Esophagus (tissue), 2 donors: ENCODE results near the gene CMTM7. TPM values are rescaled to one million over a fixed set of nuclear protein-coding genes. Genes with fewer than 3 reads are reported as not detected.

ENCODE experiments used
- H3K27ac ChIP-seq, 2 donors: one replicate each; pipeline ENCODE4 v1.5.1; 2013; ENCODE audit warnings: low read depth in 2 of 2, mild to moderate bottlenecking in 2 of 2, inconsistent platforms in 1 of 2, low read length in 1 of 2, moderate library complexity in 1 of 2
- H3K27me3 ChIP-seq, 2 donors: one replicate each; pipeline ENCODE4 v1.6.1; 2013; ENCODE audit warnings: low read length in 2 of 2, control low read depth in 1 of 2, mild to moderate bottlenecking in 1 of 2; ENCODE audit not compliant: insufficient read depth in 2 of 2, control insufficient read depth in 1 of 2
- H3K36me3 ChIP-seq, 2 donors: one replicate each; pipeline ENCODE4 v1.6.1; 2013; ENCODE audit warnings: low read length in 1 of 2; ENCODE audit not compliant: control insufficient read depth in 2 of 2, insufficient read depth in 2 of 2
- H3K4me1 ChIP-seq, 2 donors: one replicate each; pipeline ENCODE4 v1.6.1; 2013; ENCODE audit warnings: low read length in 1 of 2; ENCODE audit not compliant: control insufficient read depth in 2 of 2, insufficient read depth in 2 of 2
- H3K4me3 ChIP-seq, 2 donors: one replicate each; pipeline ENCODE4 v1.5.1; 2013; ENCODE audit warnings: low read length in 2 of 2, mild to moderate bottlenecking in 2 of 2, low read depth in 1 of 2, moderate library complexity in 1 of 2
- H3K9me3 ChIP-seq, 2 donors: one replicate each; pipeline ENCODE4 v1.6.1; 2013; ENCODE audit warnings: mild to moderate bottlenecking in 2 of 2, low read depth in 1 of 2, low read length in 1 of 2, moderate library complexity in 1 of 2; ENCODE audit not compliant: control insufficient read depth in 2 of 2, insufficient read depth in 1 of 2
- WGBS, 2 donors: extraction: QIAGEN DNeasy Blood & Tissue Kit; methylation state at CpG; one replicate each; pipeline ENCODE4 v1.1.7; 2013; 5-methylcytosine and 5-hydroxymethylcytosine counted together
- polyA plus RNA-seq, 2 donors: library from polyadenylated mRNA; stranded (reverse); fragments of 200-250 nt; gene quantifications; one replicate each; pipeline ENCODE4 v1.2.3, GENCODE V29; 2013
- donor health status: healthy with polysubstance abuse.
- donor health status: Bipolar disorder and iron deficiency.

The CMTM7 gene
- polyA plus RNA-seq, 2 donors: 0.79 to 1.6 TPM

DNA sequence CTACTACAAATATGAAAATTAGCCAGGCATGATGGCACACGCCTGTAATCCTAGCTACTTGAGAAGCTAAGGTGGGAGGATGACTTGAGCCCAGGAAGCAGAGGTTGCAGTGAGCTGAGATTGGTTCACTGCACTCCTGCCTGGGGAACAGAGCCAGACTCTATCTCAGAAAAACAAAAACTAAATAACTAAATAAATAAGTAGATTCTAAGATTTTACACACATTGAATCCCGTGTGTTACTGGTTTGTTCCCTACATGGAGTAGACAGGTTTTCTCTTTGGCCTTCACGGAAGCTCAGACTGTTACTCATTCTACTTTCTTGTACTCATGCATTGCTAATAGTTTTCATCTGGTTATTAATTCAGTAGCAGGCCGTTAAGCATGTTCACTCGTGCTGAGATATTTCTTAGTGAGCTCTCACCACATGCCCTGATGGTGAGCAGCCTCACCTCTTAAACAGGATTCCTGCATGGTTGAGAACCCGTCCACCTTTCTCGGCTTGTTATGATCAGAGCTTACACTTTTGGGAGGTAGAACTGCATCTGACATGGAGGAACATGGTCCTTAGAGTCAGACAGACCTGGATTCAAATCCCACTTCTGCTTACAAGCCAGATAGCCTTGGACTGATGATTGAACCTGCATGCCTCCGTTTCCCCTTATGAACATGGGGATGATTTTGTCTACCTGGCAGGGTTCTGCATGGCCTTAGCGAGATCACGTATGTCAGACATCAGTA lies 49.1 kb downstream of the CMTM7 start:
- H3K9me3 ChIP-seq: no peaks in the 10 kb centered on the region
- H3K4me3 ChIP-seq: no peak overlapping the region
- no peaks in the 10 kb centered on the region for H3K4me1 ChIP-seq
- no peaks in the 10 kb centered on the region for H3K36me3 ChIP-seq
- whole genome bisulfite sequencing, 2 donors: 78 to 79% methylated on average over 10 of the region's 10 CpGs
- no peak overlapping the region for H3K27ac ChIP-seq
- H3K27me3 ChIP-seq: no peaks in the 10 kb centered on the region

- Histone ChIP-seq H3K27me3 (no peaks in the 10 kb centered on the region), H3K4me3 (no peak overlapping the region), H3K36me3 (no peaks in the 10 kb centered on the region), H3K27ac (no peak overlapping the region), H3K9me3 (no peaks in the 10 kb centered on the region), H3K4me1 (no peaks in the 10 kb centered on the region)
- 92 to 94% methylated on average over 3 of the region's 3 CpGs for WGBS, 2 donors
Observed at GRCh38 chr3:32442766-32443165, 51.1 kb downstream of the CMTM7 start.

DNA sequence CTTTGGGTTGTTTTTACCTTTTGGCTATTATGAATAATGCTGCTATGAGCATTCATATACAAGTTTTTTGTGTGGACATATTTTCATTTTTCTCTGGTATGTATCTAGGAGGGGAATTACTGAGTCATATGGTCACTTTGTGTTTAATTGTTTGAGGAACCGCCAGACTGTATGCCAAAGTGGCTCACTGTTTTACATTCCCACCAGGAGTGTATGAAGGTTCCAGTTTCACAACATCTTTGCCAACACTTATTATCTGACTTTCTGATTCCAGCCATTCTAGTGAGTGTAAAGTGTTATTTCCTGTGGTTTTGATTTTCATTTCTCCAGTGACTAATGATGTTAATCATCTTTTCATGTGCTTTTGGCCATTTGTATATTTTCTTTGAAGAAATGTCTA lies 51.8 kb downstream of the CMTM7 start:
- no peaks in the 10 kb centered on the region for H3K4me1 ChIP-seq
- no peak overlapping the region for H3K4me3 ChIP-seq
- H3K9me3 ChIP-seq: no peaks in the 10 kb centered on the region
- H3K36me3 ChIP-seq: no peaks in the 10 kb centered on the region
- no peaks in the 10 kb centered on the region for H3K27me3 ChIP-seq
- 47 to 61% methylated on average over 1 of the region's 1 CpG for WGBS, 2 donors
- H3K27ac ChIP-seq: no peak overlapping the region

DNA sequence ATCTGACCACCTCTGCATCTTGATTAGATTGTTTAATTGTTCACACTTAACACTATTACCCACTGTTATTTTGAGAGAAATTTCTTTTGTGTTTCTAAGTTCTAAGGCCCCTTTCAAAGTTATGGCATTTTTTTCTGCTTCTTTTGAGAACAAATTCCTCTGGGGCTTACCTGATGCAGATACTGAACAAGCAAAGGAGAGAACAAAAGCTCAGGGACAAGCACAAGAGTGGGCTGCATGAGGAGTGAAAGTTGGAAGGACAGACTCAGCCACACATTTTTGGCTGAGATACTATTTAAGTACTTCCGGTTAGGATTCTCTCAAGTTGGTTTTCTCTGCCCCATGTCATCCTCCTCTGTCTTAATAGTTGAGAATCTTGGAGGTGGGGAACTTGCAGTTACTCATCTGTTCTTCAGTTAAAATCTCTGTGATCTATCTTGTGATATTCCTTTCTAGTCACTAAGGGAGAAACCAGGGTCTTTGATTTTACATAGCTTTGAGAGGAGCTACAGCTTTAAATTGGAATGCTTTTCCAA lies 56.3 kb downstream of the CMTM7 start:
- 80 to 94% methylated on average over 1 of the region's 1 CpG for WGBS, 2 donors
- Histone ChIP-seq H3K27ac (no peak overlapping the region), H3K27me3 (peaks cover 0 to 5% of the 10 kb centered on the region in 2 donors), H3K36me3 (no peaks in the 10 kb centered on the region), H3K4me1 (no peaks in the 10 kb centered on the region), H3K4me3 (no peak overlapping the region), H3K9me3 (no peaks in the 10 kb centered on the region)

DNA sequence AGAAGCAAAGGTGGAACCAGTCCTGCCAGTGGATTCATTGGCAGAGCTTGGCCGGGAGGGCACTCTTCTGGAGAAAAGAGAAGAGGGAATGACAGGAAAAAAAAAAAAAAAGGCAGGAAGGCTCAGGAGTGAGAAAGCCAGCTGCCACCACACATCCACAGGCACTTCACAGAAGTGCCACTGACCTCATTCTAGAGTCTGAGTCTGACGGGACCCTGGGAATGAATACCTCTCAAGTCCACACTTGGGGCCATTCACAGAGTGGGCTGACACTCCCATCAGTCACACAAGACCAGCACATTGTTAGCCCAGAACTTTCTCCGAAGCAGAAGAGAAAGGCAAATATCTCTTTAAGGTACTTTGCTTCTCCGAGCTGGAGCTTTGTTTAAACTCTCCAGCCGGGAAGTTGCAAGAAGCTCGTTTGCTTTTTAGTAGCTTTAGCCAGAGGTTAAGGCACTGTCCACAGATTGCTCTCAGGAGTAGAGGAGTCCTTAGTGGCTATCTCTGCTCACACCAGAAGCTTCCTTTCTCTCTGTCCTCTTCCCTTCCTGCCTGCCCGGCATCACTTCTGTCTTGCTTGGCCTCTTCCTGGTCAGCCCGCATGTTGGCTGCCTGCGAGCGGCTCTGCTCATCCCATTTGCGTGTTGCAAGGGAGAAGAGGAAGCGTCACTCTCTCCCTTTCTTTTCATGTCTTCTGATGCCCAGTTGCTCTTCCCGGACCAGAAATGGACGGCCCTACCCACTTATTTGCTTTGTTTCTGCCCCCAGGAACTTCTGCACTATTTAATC lies 57.2 kb downstream of the CMTM7 start:
- Histone ChIP-seq H3K9me3 (no peaks in the 10 kb centered on the region), H3K27ac (no peak overlapping the region), H3K36me3 (no peaks in the 10 kb centered on the region), H3K27me3 (peaks cover 0 to 5% of the 10 kb centered on the region in 2 donors), H3K4me3 (no peak overlapping the region), H3K4me1 (no peaks in the 10 kb centered on the region)
- 84 to 87% methylated on average over 14 of the region's 14 CpGs for WGBS, 2 donors

DNA sequence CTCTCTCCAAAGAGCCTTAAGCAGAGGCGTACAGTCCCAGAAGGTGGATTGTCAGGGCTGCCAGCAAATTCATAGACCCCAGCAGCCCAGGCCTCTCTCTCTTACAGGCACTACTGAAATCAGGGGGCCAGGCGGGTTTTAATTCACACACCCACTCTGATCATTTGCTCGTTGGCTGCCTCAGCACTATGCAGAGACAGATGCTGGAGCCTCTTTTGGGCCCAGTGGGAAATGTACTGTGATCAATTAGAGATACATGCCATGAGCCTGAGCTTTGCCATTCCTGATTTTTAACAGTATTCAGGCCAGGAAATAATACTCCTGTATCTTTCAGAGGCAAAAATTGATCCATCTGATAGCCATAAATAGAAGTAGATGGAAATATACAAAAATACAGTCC lies 58.0 kb downstream of the CMTM7 start:
- H3K27me3 ChIP-seq: peaks cover 0 to 5% of the 10 kb centered on the region in 2 donors
- H3K27ac ChIP-seq: no peak overlapping the region
- WGBS, 2 donors: 92 to 99% methylated on average over 3 of the region's 3 CpGs

GRCh38 chr3:32450426-32450825 lies 58.8 kb downstream of the CMTM7 start:
- Histone ChIP-seq H3K27me3 (peaks cover 0 to 5% of the 10 kb centered on the region in 2 donors), H3K4me1 (no peaks in the 10 kb centered on the region), H3K36me3 (no peaks in the 10 kb centered on the region), H3K9me3 (no peaks in the 10 kb centered on the region), H3K27ac (no peak overlapping the region), H3K4me3 (no peak overlapping the region)
- 91 to 98% methylated on average over 2 of the region's 2 CpGs for WGBS, 2 donors

More for the DNA sequence above, 58.0 kb downstream of the CMTM7 start:
- Histone ChIP-seq H3K36me3 (no peaks in the 10 kb centered on the region), H3K4me1 (no peaks in the 10 kb centered on the region), H3K9me3 (no peaks in the 10 kb centered on the region), H3K4me3 (no peak overlapping the region)

DNA sequence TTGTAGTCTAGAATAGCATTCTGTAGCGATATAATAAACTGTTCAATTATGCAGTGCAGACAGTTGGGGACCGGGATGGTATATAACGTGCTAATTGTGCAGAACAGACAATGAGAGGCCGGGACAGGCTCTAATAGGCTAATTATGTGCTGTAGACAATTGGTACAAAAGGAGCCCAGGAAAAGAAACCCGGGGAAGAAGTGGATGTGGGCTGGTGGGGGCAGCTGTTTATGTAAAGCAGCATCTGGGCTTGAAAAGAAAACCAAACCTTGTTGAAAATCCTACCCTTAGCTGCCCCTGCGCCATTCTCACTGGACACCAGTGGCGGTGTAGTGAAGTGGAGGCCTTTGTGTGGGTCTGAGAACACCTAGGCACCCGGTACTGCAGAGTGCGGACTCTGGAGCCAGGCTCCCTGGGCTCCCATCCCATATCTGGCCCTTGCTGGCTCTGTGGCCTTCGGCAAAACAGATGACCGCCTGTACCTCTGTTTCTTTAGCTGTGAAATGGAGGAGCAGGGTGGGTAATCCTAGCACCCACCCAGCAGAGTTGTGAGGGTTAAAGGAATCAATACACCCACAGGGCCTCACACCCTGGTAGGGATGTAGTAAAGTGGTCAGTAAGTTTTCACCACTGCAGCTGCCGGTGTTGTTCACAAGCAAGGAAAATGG lies 59.5 kb downstream of the CMTM7 start:
- no peaks in the 10 kb centered on the region for H3K4me1 ChIP-seq
- no peaks in the 10 kb centered on the region for H3K36me3 ChIP-seq
- H3K9me3 ChIP-seq: no peaks in the 10 kb centered on the region
- H3K27me3 ChIP-seq: peaks cover 0 to 5% of the 10 kb centered on the region in 2 donors
- H3K27ac ChIP-seq: no peak overlapping the region
- 95% methylated on average over 12 of the region's 12 CpGs for WGBS, 2 donors
- no peak overlapping the region for H3K4me3 ChIP-seq

GRCh38 chr3:32452009-32452408 lies 60.4 kb downstream of the CMTM7 start:
- Histone ChIP-seq H3K27me3 (peaks cover 0 to 5% of the 10 kb centered on the region in 2 donors), H3K4me1 (no peaks in the 10 kb centered on the region), H3K4me3 (no peak overlapping the region), H3K36me3 (no peaks in the 10 kb centered on the region), H3K9me3 (no peaks in the 10 kb centered on the region), H3K27ac (no peak overlapping the region)
- WGBS, 2 donors: 81 to 87% methylated on average over 4 of the region's 4 CpGs
